Measurements from ENCODE around the gene A1BG. TPM values are rescaled to one million over a fixed set of nuclear protein-coding genes. Genes with fewer than 3 reads are reported as not detected.
"Not testable (repeated sequence)": the region's sequence is repeated elsewhere in the genome, so short reads cannot be mapped to it uniquely, and the experiment has no call there.

A1BG gene
- total RNA-seq, 2 experiments from 2014 or later: 26.9 to 47.2 TPM

DNA sequence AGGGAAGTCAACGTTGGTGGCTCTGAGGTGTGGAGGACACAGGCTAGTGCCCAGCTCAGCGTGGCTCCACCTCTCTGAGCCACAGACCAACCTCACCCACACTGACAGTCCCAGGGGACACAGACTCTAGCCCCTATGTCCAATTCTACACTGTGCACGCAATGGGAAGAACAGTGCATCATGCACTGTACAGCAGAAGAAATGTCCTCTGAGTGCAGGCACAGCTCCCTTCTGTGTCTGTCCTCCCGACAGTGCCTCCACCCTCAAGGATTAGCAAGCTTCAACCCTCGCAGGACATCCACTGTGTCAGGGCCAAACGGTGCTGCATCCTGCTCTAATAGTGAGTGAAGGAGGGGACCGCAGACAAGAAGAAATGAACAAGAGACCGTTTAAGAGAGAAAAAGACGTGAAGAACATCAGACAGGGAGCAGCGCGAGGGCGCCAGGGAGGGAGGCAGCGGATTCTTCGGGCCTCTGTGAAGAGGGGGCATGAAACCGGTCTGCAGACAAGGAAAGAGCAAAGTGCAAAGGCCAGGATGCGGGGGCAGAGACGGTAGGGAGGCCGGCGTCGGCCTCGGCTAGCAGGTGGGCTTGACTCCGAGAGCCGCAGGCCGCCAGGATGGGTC lies 26.9 kb upstream of the A1BG start:
- Histone ChIP-seq H2AFZ (ENCODE audit: low read length) (peak overlapping the region; percentile 47), H3K4me3 (ENCODE audit: low read depth, low read length, poor library complexity, severe bottlenecking) (peak overlapping the region; percentile 71), H3K79me2 (ENCODE audit: insufficient read depth, low read depth, low read length) (no peaks in the 10 kb centered on the region; the same call in 1 of the 2 replicates), H3K36me3 (ENCODE audit: insufficient read depth, low read length) (no peaks in the 10 kb centered on the region), H3K9me3 (ENCODE audit: low read length) (no peaks in the 10 kb centered on the region), H4K20me1 (ENCODE audit: insufficient read depth, low read length) (no peaks in the 10 kb centered on the region), H3K4me1 (ENCODE audit: insufficient read depth, low read length, poor library complexity, severe bottlenecking) (peaks cover 25% of the 10 kb centered on the region), H3K27ac (ENCODE audit: low read depth, low read length, poor library complexity, severe bottlenecking) (peak overlapping the region; percentile 56), H3K9me2 (ENCODE audit: insufficient read depth, low read length) (no peaks in the 10 kb centered on the region), H3K4me2 (ENCODE audit: low read length) (peak overlapping the region; percentile 91)
- DNase-seq (ENCODE audit: low spot score): no peak
- TF ChIP-seq, protein P1, sequence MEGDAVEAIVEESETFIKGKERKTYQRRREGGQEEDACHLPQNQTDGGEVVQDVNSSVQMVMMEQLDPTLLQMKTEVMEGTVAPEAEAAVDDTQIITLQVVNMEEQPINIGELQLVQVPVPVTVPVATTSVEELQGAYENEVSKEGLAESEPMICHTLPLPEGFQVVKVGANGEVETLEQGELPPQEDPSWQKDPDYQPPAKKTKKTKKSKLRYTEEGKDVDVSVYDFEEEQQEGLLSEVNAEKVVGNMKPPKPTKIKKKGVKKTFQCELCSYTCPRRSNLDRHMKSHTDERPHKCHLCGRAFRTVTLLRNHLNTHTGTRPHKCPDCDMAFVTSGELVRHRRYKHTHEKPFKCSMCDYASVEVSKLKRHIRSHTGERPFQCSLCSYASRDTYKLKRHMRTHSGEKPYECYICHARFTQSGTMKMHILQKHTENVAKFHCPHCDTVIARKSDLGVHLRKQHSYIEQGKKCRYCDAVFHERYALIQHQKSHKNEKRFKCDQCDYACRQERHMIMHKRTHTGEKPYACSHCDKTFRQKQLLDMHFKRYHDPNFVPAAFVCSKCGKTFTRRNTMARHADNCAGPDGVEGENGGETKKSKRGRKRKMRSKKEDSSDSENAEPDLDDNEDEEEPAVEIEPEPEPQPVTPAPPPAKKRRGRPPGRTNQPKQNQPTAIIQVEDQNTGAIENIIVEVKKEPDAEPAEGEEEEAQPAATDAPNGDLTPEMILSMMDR (conservative IDR thresholded peaks at IDR 0.05; ENCODE audit: low read length): 0 out of 2 replicates have a peak, but pooled peaks have one; percentile 23
- TF ChIP-seq EZH2phosphoT487 (IDR thresholded peaks at IDR 0.05; ENCODE audit: borderline replicate concordance, low read depth, low read length): no peak
- ChIA-PET CTCF (ENCODE audit: unreplicated experiment) (no interaction called here), POLR2A (interaction anchor here (0.8 to 1.5 kb wide), 2 partner anchors 18 to 32 kb away, joined by 4 to 6 read pairs; partner anchors contain the start of gene ZNF497)
- BruUV-seq (replicated peaks): TSS peak; percentile 55
- intact Hi-C loops (cut with micrococcal nuclease; ENCODE audit: unreplicated experiment): loop anchor here (2.0 kb wide), 1 partner anchor 53 kb away; the partner anchor contains the start of gene ZSCAN22

DNA sequence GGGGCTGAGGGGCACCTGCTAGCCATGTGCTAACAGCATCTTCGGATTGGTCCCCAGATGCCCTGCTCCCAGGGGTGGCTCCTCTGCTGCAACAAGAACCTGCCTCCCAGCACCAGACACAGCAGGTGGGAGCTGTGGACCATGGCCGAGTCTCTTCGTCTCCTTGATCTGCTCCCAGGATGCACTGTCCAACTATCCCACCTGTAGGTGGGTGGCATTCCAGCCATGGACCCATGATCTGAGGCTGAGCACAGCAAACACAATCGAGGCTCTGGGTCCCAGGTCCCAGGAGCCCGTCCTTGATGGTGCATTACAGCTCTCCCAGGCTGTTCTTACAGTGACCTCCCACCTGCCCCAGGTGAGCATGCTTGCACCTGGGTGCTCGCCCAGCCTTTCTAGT lies 26.0 kb upstream of the A1BG start:
- Histone ChIP-seq H3K9me3 (ENCODE audit: low read length) (no peaks in the 10 kb centered on the region), H2AFZ (ENCODE audit: low read length) (no peak overlapping the region), H4K20me1 (ENCODE audit: insufficient read depth, low read length) (no peaks in the 10 kb centered on the region), H3K79me2 (ENCODE audit: insufficient read depth, low read depth, low read length) (no peaks in the 10 kb centered on the region; the same call in 1 of the 2 replicates), H3K9me2 (ENCODE audit: insufficient read depth, low read length) (no peaks in the 10 kb centered on the region), H3K4me3 (ENCODE audit: low read depth, low read length, poor library complexity, severe bottlenecking) (peak overlapping the region; percentile 71), H3K27ac (ENCODE audit: low read depth, low read length, poor library complexity, severe bottlenecking) (no peak overlapping the region), H3K4me1 (ENCODE audit: insufficient read depth, low read length, poor library complexity, severe bottlenecking) (peaks cover 25% of the 10 kb centered on the region), H3K4me2 (ENCODE audit: low read length) (peak overlapping the region; percentile 91), H3K36me3 (ENCODE audit: insufficient read depth, low read length) (no peaks in the 10 kb centered on the region)
- no peak for TF ChIP-seq EZH2phosphoT487 (IDR thresholded peaks at IDR 0.05; ENCODE audit: borderline replicate concordance, low read depth, low read length)
- TF ChIP-seq, protein P1 (conservative IDR thresholded peaks at IDR 0.05; ENCODE audit: low read length): no peak
- DNase-seq (ENCODE audit: low spot score): no peak
- ChIA-PET CTCF (ENCODE audit: unreplicated experiment) (no interaction called here), POLR2A (interaction anchor here (1.5 kb wide), 1 partner anchor 17 kb away, joined by 6 read pairs; the partner anchor contains the start of gene ZNF497)
- intact Hi-C loops (cut with micrococcal nuclease; ENCODE audit: unreplicated experiment): no loop called here
- no TSS peak for BruUV-seq (replicated peaks)

DNA sequence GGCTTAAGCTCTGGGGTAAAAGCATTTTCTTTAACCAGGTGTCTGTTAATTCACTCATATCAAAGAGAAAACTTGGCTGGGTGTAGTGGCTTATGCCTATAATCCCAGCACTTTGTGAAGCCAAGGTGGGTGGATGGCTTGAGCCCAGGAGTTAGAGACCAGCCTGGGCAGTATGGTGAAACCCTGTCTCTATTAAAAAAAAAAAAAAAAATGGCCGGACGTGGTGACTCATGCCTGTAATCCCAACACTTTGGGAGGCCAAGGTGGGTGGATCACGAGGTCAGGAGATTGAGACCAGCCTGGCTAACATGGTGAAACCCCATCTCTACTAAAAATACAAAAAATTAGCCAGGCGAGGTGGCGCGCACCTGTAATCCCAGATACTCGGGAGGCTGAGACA lies 23.4 kb upstream of the A1BG start:
- H4K20me1 ChIP-seq (ENCODE audit: insufficient read depth, low read length); H3K4me2 ChIP-seq (ENCODE audit: low read length); BruUV-seq (replicated peaks); H3K27ac ChIP-seq (ENCODE audit: low read depth, low read length, poor library complexity, severe bottlenecking); H3K9me2 ChIP-seq (ENCODE audit: insufficient read depth, low read length); intact Hi-C loops (cut with micrococcal nuclease; ENCODE audit: unreplicated experiment); H3K4me3 ChIP-seq (ENCODE audit: low read depth, low read length, poor library complexity, severe bottlenecking); CTCF ChIA-PET (ENCODE audit: unreplicated experiment); H3K9me3 ChIP-seq (ENCODE audit: low read length); DNase-seq (ENCODE audit: low spot score); H2AFZ ChIP-seq (ENCODE audit: low read length); H3K36me3 ChIP-seq (ENCODE audit: insufficient read depth, low read length); H3K79me2 ChIP-seq (ENCODE audit: insufficient read depth, low read depth, low read length): not testable (repeated sequence)
- POLR2A ChIA-PET: interaction anchor here (1.3 kb wide), 1 partner anchor 14 kb away, joined by 4 read pairs; the partner anchor contains the start of gene ZNF497
- peaks cover 19% of the 10 kb centered on the region for H3K4me1 ChIP-seq (ENCODE audit: insufficient read depth, low read length, poor library complexity, severe bottlenecking)

Data from OCI-LY7 (cell line).